ENCODE measurements around the gene ZCCHC3.

The ZCCHC3 gene

DNA sequence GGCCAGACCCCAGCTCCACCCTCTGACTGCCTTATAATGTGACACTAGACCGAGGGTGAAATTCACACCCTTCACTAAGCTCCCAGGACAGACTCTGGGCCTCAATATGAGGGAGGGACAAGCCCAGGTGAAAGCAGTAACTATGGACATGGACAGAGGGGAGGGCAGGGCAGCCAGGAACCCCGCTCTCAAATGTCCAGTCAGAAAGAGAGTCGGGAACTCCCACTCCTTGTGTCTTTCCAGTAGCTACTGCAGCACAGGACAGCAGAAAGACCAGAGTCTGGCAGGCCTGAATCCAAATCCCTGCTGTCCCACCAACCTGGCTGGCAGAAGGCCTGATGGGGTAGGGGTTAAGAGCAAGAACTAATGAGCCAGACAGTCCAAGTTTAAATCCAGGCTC lies 13.2 kb upstream of the ZCCHC3 start:
- no peak for DNase-seq (ENCODE audit: low read depth)

DNA sequence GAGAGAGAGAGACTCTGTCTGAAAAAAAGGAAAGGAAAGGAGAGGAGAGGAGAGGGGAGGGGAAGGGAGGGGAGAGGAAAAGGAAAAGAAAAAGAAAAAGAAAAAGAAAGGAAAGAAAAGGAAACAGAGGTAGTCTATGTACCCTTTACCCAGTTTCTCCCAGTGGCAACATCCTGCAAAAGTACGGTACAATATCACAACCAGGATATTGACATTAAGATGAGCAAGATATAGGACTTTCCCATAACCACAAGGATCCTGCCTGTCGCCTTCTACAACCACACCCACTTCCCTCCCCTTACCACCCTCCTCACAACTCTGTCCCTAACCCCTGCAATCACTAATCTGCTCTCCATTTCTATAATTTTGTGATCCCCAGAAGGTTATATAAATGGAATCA lies 10.9 kb upstream of the ZCCHC3 start:
- DNase-seq (ENCODE audit: low read depth), result no peak

DNA sequence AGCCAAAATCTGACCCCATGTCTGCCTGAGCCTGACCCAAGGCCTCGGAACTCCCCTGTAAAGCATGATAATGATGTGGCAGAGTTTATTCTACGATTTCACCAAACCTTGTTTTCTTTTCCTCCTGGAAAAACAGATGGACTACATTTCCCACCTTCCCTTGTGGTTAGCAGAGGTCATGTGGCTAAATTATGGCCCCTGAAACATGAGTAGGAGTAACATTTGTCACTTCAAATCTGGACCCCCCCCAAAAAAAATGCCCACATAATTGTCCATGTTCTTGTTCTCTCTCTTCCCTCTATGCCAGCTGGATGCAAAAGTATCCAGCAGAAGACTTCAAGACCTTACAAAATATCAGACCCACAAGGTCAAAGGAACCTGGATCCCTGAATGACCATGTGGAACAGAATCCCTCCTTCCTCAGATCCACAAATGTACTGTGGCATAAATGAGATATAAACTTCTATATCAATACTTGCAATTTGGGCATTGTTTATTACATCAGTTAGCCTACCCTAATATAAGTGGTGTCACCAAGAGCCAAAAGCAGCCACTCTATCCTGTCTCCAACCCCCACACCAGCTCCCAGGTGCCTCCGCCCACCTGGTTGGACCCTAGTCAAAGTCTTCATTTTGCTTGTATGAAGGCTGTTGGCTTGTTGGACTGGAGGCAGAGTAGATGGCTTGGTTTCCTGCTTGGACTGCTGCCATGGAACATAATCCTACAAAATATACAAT lies 8.2 kb upstream of the ZCCHC3 start:
- DNase-seq (ENCODE audit: low read depth), result no peak

DNA sequence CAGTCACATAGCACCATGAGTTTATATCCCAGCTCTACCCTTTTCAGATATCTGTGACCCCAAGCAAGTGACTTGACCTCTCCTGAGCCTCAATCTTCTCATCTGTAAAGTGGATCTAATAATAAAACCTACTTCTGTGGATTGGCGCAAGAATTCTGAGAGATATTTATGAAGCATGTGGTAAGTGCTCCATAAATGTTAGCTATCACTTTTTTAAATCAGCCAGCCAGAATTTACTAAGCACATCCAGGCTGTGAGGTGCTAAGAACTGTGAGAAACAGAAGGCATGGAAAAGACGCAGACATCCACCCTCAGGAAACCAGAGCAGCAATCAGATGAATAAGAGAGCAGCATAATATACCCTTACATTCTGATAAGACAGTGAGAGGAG lies 7.7 kb upstream of the ZCCHC3 start:
- DNase-seq (ENCODE audit: low read depth), result no peak

DNA sequence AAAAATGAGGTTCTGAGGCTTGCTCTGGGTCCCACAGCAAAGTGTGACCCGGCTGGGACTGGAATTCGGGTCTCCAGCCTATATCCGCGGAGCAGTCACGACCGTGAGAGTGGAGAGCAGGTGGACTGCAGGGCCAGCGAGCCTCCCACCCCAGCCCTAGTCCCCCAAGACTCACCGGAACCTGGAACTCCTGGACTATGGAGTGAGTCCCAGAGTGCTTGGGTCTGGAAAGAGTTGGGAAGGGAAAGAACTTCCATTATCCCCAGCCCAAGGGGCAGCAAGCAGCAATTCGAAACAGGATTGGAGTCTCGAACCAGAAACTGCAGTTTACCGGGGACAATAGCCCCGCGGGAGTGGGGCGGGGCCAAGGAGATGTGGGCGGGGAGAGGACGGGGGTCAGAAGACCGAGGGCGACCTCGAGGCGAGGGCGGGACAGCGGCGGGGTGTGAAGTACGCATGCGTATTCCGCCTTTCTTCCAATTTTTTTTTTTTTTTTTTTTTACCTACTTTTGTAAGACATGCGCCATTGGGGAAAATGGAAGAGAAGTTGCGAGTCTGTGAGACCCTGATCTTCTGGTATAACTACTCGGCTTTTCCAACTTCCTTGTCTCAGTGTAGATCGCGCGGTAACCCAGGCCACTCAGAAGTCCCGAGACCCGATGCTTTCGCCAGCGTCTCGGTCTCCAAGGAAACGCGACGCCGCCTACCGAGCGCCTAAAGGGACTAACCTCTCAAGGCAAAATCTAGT lies 7.1 kb upstream of the ZCCHC3 start, which contains the start of gene C20orf96:
TSS of gene C20orf96 (minus strand) at position 667 of the 748 bp plus-strand sequence. CDS start at position 527, 140 bp downstream.
- DNase-seq (ENCODE audit: low read depth), result peak; percentile 94

DNA sequence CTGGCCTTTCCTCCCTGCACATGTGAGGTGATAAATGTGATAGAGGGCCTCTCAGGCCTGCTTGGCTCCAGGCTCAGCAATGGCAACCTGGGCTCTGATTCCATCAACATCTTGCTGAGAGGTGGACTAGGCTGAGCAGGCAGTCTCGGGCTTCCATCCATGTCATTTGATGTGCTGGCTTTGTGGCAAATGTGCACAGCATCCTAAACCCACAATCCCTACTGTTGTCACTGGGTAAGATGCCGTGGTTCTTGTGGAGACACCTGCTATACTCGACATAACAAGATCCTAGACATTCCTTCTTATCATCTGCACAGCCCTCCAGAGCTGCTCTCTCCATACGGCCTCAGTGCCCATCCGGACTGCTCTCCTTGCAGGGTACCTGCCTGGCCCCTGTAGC lies 2.8 kb upstream of the ZCCHC3 start:
- DNase-seq (ENCODE audit: low read depth), result no peak

DNA sequence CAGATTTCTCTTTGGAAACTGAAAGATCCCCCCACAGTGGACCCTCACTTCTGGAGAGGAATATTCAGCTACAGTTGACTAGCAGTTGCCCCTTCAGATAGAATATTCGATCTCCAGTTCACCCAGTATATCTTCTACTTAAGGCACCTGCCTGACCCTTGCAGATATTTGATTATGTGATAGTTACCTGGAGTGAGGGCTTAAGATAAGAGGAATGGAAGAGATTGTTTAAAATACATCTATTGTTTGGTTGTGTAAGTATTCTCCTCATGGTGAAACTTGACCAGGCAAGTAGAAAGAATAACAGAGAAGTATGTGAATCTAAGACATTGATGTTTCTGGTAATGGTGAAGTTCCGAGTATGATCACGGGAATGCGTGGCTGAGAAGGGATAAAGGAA lies 1.6 kb upstream of the ZCCHC3 start:
- no peak for DNase-seq (ENCODE audit: low read depth)

DNA sequence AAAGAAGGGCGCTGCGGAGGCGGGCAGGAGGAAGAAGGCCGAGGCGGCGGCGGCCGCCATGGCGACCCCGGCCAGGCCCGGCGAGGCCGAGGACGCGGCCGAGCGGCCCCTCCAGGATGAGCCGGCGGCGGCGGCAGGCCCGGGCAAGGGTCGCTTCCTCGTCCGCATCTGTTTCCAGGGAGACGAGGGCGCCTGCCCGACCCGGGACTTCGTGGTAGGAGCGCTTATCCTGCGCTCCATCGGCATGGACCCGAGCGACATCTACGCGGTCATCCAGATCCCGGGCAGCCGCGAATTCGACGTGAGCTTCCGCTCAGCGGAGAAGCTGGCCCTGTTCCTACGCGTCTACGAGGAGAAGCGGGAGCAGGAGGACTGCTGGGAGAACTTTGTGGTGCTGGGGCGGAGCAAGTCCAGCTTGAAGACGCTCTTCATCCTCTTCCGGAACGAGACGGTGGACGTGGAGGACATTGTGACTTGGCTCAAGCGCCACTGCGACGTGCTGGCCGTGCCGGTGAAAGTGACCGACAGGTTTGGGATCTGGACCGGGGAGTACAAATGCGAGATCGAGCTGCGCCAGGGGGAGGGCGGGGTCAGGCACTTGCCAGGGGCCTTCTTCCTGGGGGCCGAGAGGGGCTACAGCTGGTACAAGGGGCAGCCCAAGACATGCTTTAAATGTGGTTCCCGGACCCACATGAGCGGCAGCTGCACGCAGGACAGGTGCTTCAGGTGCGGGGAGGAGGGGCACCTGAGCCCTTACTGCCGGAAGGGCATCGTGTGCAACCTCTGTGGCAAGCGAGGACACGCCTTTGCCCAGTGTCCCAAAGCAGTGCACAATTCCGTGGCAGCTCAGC lies 780 bp downstream of the ZCCHC3 start:
- peak; percentile 81 for DNase-seq (ENCODE audit: low read depth)

DNA sequence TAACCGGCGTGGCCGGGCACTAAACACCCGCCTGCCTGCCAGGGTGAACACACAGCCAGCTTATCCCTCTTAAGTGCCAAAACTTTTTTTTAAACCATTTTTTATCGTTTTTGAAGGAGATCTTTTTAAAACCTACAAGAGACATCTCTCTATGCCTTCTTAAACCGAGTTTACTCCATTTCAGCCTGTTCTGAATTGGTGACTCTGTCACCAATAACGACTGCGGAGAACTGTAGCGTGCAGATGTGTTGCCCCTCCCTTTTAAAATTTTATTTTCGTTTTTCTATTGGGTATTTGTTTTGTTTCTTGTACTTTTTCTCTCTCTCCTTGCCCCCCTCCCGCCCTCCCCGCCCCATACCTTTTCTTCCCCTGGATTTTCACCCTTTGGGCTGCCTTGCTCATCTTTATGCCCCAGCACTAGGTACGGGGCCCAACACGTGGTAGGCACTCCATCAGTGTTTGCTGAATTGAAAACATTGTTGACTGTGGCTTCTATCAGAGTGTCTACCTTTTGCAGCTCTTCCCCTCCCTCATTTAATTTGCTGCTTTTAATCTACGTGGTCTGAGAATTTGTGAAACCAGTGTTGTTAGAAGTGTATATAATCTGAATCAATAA lies 1.5 kb downstream of the ZCCHC3 start:
- DNase-seq (ENCODE audit: low read depth), result no peak

DNA sequence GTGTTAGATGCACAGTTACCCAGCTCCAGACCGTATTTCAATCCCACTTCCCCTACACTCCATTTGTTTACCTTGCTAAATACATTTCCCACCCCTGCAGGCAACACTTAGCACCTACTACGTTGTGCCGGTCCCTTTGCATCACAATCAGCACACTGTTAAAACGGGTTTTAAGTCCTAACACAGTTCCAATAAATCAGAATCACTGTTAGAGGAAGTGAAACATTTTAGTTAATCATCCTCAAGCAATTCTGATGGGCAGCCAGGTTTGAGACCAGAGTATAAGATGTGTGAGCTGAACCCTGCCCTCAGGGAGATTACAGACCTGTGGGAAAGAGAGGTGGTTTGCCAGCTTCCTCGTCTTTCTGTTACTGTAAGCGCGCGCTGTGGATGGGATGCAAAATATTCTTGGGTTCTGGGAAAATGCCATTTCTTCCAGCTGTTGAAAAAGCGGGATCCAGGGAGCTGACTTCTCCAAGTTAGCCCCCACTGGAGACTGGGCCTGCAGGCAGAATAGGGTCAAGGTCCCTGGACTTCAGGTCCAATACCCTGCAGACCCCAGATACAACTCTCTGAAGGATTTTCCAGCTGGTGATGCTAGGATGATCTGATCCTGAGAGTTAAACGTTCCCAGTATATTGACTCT lies 3.1 kb downstream of the ZCCHC3 start:
- no peak for DNase-seq (ENCODE audit: low read depth)

DNA sequence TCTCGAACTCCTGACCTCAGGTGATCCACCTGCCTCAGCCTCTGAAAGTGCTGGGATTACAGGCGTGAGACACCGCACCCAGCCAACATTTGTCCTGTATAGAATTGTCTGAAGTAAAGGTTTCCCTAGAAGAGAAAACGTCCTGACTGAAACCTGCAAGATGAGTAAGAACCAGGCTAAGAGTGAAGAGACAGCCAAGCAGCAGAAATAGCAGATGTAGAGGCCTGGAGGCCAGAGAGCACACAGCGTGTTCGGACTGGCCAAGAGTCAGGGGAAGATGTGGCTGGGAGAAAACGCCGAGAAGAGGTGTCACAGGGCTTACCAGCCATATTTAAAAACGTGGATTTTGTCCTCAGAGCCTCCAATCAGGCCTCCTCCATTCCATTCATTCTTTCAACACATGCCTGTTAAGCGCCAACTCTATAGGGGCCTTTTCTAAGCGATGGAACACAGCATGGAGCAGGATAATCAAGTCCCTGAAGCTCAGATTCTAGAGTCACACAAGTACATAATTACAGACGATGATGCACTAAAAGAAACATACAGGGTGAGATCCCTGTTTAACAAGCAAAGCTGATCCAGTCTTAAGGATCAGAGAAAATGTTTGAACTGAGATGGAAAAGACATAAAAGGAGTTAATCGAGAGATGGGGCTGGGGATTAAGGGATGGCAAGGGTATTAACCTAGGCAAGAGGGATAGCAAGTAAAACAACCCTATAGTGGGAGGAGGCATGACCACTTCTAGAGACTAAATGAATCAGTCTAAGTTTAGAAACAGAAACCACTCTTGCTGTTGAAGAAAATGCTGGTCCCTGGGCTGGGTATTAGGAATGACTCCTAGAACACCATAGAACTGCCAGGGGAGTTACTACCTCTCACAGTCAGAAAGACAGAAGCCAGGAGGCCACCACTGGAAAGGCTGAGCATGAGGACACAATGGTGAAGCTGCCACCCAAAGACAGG lies 4.8 kb downstream of the ZCCHC3 start:
- DNase-seq (ENCODE audit: low read depth), result no peak

DNA sequence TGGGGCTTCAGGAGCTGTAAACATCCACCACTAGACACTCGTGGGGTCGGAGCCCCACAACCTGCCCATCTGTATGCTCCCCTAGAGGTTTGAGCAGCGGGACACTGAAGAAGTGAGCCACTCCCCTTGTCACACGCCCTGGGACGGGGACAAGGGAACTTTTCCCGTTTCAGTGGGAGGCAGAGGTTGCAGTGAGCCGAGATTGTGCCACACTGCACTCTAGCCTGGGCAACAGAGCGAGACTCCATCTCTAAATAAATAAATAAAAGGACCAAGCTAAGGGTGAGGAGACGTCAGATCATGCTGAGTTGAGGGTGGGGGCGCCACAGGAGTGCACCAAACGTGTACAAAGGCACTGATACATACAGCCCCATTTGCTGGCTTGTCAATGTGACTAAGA lies 8.4 kb downstream of the ZCCHC3 start:
- no peak for DNase-seq (ENCODE audit: low read depth)

DNA sequence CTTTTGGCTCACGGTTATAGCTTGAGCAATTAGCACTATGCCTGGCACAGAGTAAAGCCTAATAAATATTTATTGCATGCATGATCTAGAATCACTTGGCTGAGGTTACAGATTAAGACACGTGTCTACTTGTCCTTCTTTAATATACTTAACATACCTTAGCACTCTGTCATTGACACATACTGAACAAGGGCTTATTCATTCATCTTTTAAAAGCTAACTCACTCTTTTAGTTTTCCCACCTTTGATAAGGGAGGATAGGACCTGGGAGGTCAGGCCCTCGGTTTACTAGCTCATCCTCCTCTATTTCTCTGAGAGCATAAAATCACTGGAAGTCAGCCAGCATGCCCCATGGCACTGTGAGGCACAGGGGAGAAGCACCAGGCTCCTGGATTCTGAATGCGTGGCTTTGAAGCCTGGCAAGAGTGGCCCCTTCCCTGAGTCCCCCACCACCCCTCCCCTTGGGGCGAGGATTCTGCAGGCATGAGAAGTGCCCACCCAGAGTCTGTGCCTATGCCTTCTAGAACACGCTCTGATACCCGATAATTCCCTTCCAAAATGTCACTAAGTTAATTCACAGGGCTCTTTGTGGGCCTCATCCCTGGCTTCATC lies 11.2 kb downstream of the ZCCHC3 start:
- no peak for DNase-seq (ENCODE audit: low read depth)

DNA sequence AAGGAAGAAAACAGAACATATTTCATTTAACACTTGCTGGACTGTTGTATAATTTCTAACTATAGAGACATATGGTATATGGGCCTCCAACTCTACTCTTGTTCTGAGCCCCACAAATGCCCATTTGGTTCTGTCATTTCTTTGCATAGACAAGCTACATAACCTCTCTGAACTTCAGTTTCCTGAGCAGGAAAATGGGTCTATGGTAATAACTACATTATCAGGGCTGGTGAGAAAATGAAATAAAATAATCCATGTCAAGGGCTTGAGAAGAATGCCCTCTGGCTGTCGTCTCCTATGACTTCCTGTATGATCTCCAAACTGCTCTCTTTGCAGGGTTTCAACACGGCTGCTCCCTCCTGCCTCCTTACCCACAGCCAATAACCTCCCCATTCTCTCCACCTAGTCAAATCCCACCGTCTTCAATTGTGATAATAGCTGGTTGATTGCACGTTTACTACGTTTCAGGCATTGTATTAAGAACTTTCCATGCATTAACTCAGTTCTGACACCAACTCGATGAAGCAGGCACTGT lies 12.0 kb downstream of the ZCCHC3 start:
- peak; percentile 65 for DNase-seq (ENCODE audit: low read depth)

DNA sequence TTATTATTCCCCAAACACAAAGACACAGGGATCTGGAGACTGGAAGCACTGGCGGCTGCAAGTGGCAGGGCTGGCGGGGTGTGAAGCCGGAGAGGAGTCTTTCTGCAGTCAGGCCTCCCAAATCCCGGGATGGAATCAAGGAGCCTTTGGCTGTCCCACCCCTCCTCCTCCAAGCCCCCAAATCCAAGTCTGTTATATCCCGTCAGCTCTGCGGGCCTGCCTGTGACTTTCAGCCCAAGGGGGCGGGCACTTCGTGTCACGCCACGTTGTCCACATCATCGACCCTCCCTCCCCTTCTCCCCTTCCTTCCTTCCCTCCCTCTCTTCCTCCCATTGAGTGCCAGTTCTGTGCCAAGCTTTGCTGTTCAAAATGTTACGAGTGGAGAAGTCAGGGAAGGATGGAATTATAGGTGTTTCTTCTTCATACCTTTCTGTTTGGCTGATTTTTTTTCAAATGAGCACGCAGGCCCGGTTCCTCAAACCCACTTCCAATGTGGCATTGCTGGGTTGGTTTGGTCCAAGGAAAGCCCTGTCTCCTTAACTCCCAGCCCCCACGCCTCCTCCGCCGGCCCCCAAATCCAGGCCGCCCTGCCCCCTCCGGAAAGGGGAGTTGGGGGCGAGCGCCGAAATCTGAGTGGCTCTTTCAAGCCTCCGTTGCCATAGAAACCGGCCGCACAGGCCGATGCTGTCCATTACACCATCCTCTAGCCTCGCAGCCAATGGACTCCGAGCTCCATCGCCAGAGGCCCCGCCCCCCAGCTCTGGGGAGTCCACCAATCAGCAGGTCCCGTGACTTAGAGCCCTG lies 12.7 kb downstream of the ZCCHC3 start:
- peak; percentile 100 for DNase-seq (ENCODE audit: low read depth)

DNA sequence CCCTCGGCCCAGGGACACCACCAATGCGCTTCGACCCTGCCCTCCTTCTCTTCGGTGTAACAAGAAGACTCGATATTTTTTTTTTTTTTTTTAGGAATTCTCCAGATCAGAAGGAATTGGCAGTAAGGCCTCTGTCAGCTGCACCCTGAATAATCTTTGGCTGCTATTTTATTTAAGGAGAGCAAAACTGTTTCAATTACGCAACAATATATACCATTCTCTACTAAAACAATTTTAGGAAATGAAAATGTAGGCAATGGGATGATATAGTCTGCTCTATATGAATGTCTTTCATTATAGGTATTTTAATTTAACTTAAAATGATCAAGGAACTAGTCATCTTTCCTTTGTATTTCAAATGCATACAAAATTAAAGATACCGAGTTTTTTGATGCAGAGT lies 13.3 kb downstream of the ZCCHC3 start:
- no peak for DNase-seq (ENCODE audit: low read depth)

DNA sequence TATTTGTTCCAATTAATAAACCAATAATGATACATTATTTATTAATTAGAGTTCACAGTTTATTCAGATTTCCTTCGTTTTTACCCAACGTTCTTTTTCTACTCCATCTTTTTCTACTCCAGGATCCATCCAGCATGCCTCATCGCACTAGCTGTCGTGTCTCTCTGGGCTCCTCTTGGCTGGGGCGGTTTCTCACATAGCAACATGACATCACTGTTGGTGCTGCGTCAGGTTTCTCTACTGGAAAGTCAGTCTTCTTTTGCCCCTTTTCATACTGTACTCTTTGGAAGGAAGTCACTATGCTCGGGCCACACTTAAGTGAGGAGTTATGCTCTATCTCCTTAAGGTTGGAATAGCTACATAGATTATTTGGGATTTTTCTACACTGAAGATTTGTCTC lies 14.2 kb downstream of the ZCCHC3 start:
- no peak for DNase-seq (ENCODE audit: low read depth)

DNA sequence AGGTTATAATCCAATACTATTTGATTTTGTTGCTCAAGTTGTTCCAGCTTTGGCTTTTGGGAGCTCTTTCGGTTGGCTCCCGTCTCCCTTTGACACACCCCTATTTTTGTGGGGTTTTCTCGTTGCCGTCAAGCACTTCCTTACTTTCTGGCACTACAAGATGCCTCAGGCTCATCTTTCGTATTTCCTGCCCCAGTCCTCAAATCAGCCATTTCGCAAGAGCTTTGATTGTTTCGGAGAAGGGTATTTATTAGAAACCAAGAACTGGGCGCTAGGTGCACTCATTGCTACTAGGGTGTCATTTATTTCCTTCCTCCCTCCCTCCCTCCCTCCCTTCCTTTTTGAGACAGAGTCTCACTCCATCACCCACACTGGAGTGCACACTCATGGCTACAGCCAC lies 14.7 kb downstream of the ZCCHC3 start:
- DNase-seq (ENCODE audit: low read depth), result no peak

DNA sequence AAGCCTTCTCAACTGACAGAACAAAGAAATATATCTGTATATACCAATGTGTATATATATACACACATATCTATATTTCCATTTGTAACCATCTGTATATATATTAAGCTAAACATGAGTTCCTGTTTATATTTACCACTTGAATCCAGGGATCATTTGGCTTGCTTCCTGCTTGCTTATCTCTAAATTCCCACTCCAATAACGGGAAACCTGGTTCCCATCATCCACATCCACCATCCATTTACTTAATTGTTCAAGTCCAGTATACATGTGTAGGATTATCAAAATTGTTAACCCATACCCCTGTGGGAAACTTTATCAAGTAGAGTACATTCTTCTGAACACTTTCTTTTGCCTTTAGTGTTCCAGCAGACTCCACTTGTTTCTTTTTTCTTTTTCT lies 15.5 kb downstream of the ZCCHC3 start:
- no peak for DNase-seq (ENCODE audit: low read depth)

Measured in fibroblast of gingiva (primary cell).